ENCODE data around the gene EPAS1. TPM values are rescaled to one million over a fixed set of nuclear protein-coding genes. Genes with fewer than 3 reads are reported as not detected.

EPAS1 gene
- total and polyA plus RNA-seq, 9 of the 15 experiments (the other 6 are each of a cell fraction or from before 2014, with no cell fraction given) = 0.25 to 11.2 (median 4.1) TPM

DNA sequence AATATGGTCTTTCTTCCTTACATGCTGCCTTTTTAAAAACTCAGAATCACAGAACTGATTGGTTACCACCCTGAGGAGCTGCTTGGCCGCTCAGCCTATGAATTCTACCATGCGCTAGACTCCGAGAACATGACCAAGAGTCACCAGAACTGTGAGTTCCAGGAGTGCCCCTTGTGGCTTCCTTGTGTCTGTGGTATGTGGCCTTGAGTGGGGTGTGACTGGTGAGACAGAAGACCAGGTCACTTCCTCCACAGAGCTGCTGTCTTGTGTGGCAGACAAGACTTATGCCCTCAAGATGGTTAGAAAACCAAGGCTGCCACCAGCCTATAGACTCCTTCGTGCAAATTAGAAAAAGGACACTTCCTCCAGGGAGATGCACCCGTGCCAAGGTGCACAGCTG lies 72.6 kb downstream of the EPAS1 start:
- no peak overlapping the region for H3K27ac ChIP-seq (ENCODE audit: extremely low read depth, low read depth, low read length)
- peaks cover under 1% of the 10 kb centered on the region; the same call in 1 of the 2 replicates for H3K9me3 ChIP-seq (replicated peaks; ENCODE audit: control insufficient read depth, insufficient read depth, low read depth, low read length)
- DNase-seq (ENCODE audit: extremely low read depth in 1 of 4, low spot score in 3 of 4) (no peak), FAIRE-seq (no peak), ATAC-seq (no peak)
- H3K9ac ChIP-seq (ENCODE audit: insufficient read depth in 1 of 2, low read depth in 2 of 2, low read length in 2 of 2) = no peak overlapping the region
- no peak overlapping the region for H3K4me2 ChIP-seq (ENCODE audit: insufficient read depth, low read length)
- ChIA-PET CTCF (ENCODE audit: low intra/inter-chr PET ratio) (no interaction called here), POLR2A (no interaction called here)
- intact Hi-C loops (cut with micrococcal nuclease) (loop anchor here (5.0 to 10.0 kb wide), 3 partner anchors 185 to 357 kb away; no protein-coding TSS in a partner anchor), in situ Hi-C loops (cut with MboI) (loop anchor here (5.0 to 10.0 kb wide), 2 partner anchors 72 to 355 kb away; partner anchors contain the start of gene EPAS1)
- no peaks in the 10 kb centered on the region for H3K9me1 ChIP-seq (ENCODE audit: control insufficient read depth, insufficient read depth, low read length)
- peaks cover 0 to 3% of the 10 kb centered on the region in 2 experiments; a peak in 2 of 5 replicates for H3K4me1 ChIP-seq (replicated peaks in 1 of 2; ENCODE audit: control insufficient read depth in 2 of 2, insufficient read depth in 2 of 2, low read length in 2 of 2)
- 0 out of 2 replicates have a peak, but pooled peaks cover 4% of the 10 kb centered on the region for H4K20me1 ChIP-seq (replicated peaks; ENCODE audit: control insufficient read depth, insufficient read depth, low read length)
- H3K36me3 ChIP-seq (ENCODE audit: control insufficient read depth, insufficient read depth, low read length) = peaks cover 2% of the 10 kb centered on the region; the same call in 1 of the 3 replicates
- BruUV-seq (replicated peaks) = no TSS peak
- H3K27me3 ChIP-seq (ENCODE audit: control insufficient read depth in 2 of 2, insufficient read depth in 2 of 2, low read length in 2 of 2) = no peaks in the 10 kb centered on the region
- H3K4me3 ChIP-seq = no peak overlapping the region
- H2AFZ ChIP-seq (ENCODE audit: low read depth, low read length) = no peak overlapping the region
- WGBS (ENCODE audit: insufficient coverage, low coverage, missing lambda C conversion rate) = 83% methylated on average over 5 of the region's 5 CpGs
- no peaks in the 10 kb centered on the region for H3K79me2 ChIP-seq (ENCODE audit: control insufficient read depth, insufficient read depth, low read length)
- TF ChIP-seq, protein P1, sequence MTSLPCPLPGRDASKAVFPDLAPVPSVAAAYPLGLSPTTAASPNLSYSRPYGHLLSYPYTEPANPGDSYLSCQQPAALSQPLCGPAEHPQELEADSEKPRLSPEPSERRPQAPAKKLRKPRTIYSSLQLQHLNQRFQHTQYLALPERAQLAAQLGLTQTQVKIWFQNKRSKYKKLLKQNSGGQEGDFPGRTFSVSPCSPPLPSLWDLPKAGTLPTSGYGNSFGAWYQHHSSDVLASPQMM (CRISPR knock-in tag; IDR thresholded peaks at IDR 0.05) = no peak
- TF ChIP-seq, protein P2, sequence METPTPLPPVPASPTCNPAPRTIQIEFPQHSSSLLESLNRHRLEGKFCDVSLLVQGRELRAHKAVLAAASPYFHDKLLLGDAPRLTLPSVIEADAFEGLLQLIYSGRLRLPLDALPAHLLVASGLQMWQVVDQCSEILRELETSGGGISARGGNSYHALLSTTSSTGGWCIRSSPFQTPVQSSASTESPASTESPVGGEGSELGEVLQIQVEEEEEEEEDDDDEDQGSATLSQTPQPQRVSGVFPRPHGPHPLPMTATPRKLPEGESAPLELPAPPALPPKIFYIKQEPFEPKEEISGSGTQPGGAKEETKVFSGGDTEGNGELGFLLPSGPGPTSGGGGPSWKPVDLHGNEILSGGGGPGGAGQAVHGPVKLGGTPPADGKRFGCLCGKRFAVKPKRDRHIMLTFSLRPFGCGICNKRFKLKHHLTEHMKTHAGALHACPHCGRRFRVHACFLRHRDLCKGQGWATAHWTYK (CRISPR knock-in tag; IDR thresholded peaks at IDR 0.05) = no peak
- TF ChIP-seq, protein P3, sequence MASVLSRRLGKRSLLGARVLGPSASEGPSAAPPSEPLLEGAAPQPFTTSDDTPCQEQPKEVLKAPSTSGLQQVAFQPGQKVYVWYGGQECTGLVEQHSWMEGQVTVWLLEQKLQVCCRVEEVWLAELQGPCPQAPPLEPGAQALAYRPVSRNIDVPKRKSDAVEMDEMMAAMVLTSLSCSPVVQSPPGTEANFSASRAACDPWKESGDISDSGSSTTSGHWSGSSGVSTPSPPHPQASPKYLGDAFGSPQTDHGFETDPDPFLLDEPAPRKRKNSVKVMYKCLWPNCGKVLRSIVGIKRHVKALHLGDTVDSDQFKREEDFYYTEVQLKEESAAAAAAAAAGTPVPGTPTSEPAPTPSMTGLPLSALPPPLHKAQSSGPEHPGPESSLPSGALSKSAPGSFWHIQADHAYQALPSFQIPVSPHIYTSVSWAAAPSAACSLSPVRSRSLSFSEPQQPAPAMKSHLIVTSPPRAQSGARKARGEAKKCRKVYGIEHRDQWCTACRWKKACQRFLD (CRISPR knock-in tag; IDR thresholded peaks at IDR 0.05) = no peak
- TF ChIP-seq MEF2A (IDR thresholded peaks at IDR 0.05; ENCODE audit: control insufficient read depth, low read depth, low read length) (no peak), SMARCA4 (IDR thresholded peaks at IDR 0.05) (no peak), ZNF561 (CRISPR knock-in tag; conservative IDR thresholded peaks at IDR 0.05) (no peak), ZC3H11A (IDR thresholded peaks at IDR 0.05; ENCODE audit: low read depth, low read length) (no peak), NCOA1 (IDR thresholded peaks at IDR 0.05; ENCODE audit: low read depth) (no peak)
- TF ChIP-seq, protein P4, sequence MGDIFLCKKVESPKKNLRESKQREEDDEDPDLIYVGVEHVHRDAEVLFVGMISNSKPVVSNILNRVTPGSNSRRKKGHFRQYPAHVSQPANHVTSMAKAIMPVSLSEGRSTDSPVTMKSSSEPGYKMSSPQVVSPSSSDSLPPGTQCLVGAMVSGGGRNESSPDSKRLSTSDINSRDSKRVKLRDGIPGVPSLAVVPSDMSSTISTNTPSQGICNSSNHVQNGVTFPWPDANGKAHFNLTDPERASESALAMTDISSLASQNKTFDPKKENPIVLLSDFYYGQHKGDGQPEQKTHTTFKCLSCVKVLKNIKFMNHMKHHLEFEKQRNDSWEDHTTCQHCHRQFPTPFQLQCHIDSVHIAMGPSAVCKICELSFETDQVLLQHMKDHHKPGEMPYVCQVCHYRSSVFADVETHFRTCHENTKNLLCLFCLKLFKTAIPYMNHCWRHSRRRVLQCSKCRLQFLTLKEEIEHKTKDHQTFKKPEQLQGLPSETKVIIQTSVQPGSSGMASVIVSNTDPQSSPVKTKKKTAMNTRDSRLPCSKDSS (IDR thresholded peaks at IDR 0.05; ENCODE audit: low read depth, partially characterized antibody) = no peak
- TF ChIP-seq, protein P5, sequence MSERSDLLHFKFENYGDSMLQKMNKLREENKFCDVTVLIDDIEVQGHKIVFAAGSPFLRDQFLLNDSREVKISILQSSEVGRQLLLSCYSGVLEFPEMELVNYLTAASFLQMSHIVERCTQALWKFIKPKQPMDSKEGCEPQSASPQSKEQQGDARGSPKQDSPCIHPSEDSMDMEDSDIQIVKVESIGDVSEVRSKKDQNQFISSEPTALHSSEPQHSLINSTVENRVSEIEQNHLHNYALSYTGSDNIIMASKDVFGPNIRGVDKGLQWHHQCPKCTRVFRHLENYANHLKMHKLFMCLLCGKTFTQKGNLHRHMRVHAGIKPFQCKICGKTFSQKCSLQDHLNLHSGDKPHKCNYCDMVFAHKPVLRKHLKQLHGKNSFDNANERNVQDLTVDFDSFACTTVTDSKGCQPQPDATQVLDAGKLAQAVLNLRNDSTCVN (CRISPR knock-in tag; IDR thresholded peaks at IDR 0.05) = no peak
- TF ChIP-seq, protein P6, sequence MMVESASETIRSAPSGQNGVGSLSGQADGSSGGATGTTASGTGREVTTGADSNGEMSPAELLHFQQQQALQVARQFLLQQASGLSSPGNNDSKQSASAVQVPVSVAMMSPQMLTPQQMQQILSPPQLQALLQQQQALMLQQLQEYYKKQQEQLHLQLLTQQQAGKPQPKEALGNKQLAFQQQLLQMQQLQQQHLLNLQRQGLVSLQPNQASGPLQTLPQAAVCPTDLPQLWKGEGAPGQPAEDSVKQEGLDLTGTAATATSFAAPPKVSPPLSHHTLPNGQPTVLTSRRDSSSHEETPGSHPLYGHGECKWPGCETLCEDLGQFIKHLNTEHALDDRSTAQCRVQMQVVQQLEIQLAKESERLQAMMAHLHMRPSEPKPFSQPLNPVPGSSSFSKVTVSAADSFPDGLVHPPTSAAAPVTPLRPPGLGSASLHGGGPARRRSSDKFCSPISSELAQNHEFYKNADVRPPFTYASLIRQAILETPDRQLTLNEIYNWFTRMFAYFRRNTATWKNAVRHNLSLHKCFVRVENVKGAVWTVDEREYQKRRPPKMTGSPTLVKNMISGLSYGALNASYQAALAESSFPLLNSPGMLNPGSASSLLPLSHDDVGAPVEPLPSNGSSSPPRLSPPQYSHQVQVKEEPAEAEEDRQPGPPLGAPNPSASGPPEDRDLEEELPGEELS (CRISPR knock-in tag; IDR thresholded peaks at IDR 0.05; ENCODE audit: borderline replicate concordance) = no peak
- TF ChIP-seq, protein P7, sequence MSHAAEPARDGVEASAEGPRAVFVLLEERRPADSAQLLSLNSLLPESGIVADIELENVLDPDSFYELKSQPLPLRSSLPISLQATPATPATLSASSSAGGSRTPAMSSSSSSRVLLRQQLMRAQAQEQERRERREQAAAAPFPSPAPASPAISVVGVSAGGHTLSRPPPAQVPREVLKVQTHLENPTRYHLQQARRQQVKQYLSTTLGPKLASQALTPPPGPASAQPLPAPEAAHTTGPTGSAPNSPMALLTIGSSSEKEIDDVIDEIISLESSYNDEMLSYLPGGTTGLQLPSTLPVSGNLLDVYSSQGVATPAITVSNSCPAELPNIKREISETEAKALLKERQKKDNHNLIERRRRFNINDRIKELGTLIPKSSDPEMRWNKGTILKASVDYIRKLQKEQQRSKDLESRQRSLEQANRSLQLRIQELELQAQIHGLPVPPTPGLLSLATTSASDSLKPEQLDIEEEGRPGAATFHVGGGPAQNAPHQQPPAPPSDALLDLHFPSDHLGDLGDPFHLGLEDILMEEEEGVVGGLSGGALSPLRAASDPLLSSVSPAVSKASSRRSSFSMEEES (CRISPR knock-in tag; IDR thresholded peaks at IDR 0.05) = no peak
